Activated CD8-positive, alpha-beta T cell treated with anti-CD3 and anti-CD28 coated beads for 36 hours (primary cell): Measurements from ENCODE around the gene PGS1. TPM values are rescaled to one million over a fixed set of nuclear protein-coding genes. Genes with fewer than 3 reads are reported as not detected.

Experiments
- ATAC-seq: fragments of 200-7000 bp; cut with Tn5 transposase; one replicate; pipeline ENCODE4 v1.10.0; 2021; ENCODE audit warnings: mild to moderate bottlenecking, moderate library complexity
- CTCF ChIA-PET: fragments of 350-600 bp; sonication (Branson Sonifier 250); formaldehyde crosslinking; loops from one replicate; lab custom pipeline; 2021; ENCODE audit warnings: antibody characterized with exemption; lab: Charles Lee
- POLR2A ChIA-PET: fragments of 350-600 bp; sonication (Branson Sonifier 250); formaldehyde crosslinking; loops from one replicate; lab custom pipeline; 2021; ENCODE audit warnings: antibody characterized with exemption; lab: Charles Lee
- DNase-seq: peaks from one replicate; pipeline ENCODE4 v3.0.0-alpha.2; 2020
- H3K27ac Mint-ChIP-seq: one replicate; pipeline ENCODE4 v1.8.0; 2021; ENCODE audit warnings: mild to moderate bottlenecking, mixed read lengths
- H3K27me3 Mint-ChIP-seq: one replicate; pipeline ENCODE4 v1.8.0; 2021; ENCODE audit warnings: mixed read lengths
- H3K36me3 Mint-ChIP-seq: one replicate; pipeline ENCODE4 v1.8.0; 2021; ENCODE audit warnings: low read depth, mixed read lengths
- H3K4me1 Mint-ChIP-seq: one replicate; pipeline ENCODE4 v1.8.0; 2021; ENCODE audit warnings: low read depth, mixed read lengths
- H3K4me3 Mint-ChIP-seq: one replicate; pipeline ENCODE4 v1.8.0; 2021; ENCODE audit warnings: mild to moderate bottlenecking, moderate library complexity, mixed read lengths
- H3K9me3 Mint-ChIP-seq: one replicate; pipeline ENCODE4 v1.8.0; 2021; ENCODE audit warnings: mixed read lengths
- intact Hi-C: fragments of 100-400 bp; cut with micrococcal nuclease; formaldehyde crosslinking; loops from one replicate; pipeline ENCODE4 v1.10.0; 2022
- total RNA-seq, 2 experiments: library from RNA; stranded (reverse); gene quantifications; one replicate each; pipeline ENCODE4 v1.2.3, GENCODE V29; 2021
- TF ChIP-seq, protein P1 (sequence below): fragments of 200-600 bp; IDR thresholded peaks from one replicate; pipeline ENCODE4 v1.8.0; 2022; ENCODE audit warnings: antibody characterized with exemption, mild to moderate bottlenecking

Gene PGS1
- total RNA-seq, 2 experiments from 2014 or later = 42.1 to 43.3 TPM

- POLR2A ChIA-PET = interaction anchor here (1.2 kb wide), 1 partner anchor 36 kb away, joined by 3 read pairs; no protein-coding TSS in a partner anchor
- Mint-ChIP-seq H3K4me3 (no peak overlapping the region), H3K4me1 (peaks cover 15% of the 10 kb centered on the region), H3K27me3 (peaks cover 14% of the 10 kb centered on the region), H3K27ac (no peak overlapping the region), H3K9me3 (no peaks in the 10 kb centered on the region), H3K36me3 (no peaks in the 10 kb centered on the region)
- CTCF ChIA-PET = no interaction called here
- DNase-seq = no peak
- TF ChIP-seq, protein P1, sequence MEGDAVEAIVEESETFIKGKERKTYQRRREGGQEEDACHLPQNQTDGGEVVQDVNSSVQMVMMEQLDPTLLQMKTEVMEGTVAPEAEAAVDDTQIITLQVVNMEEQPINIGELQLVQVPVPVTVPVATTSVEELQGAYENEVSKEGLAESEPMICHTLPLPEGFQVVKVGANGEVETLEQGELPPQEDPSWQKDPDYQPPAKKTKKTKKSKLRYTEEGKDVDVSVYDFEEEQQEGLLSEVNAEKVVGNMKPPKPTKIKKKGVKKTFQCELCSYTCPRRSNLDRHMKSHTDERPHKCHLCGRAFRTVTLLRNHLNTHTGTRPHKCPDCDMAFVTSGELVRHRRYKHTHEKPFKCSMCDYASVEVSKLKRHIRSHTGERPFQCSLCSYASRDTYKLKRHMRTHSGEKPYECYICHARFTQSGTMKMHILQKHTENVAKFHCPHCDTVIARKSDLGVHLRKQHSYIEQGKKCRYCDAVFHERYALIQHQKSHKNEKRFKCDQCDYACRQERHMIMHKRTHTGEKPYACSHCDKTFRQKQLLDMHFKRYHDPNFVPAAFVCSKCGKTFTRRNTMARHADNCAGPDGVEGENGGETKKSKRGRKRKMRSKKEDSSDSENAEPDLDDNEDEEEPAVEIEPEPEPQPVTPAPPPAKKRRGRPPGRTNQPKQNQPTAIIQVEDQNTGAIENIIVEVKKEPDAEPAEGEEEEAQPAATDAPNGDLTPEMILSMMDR = no peak
- intact Hi-C loops = no loop called here
- no peak for ATAC-seq
Measured at GRCh38 chr17:78367193-78367592, 11.3 kb upstream of the PGS1 start.

GRCh38 chr17:78368348-78368747 lies 10.1 kb upstream of the PGS1 start:
- ChIA-PET CTCF (interaction anchor here (1.1 to 1.3 kb wide), 2 partner anchors 9 to 54 kb away, joined by 3 to 5 read pairs; no protein-coding TSS in a partner anchor), POLR2A (interaction anchor here (0.7 to 1.2 kb wide), 2 partner anchors 35 to 46 kb away, joined by 3 read pairs; no protein-coding TSS in a partner anchor)
- Mint-ChIP-seq H3K36me3 (no peaks in the 10 kb centered on the region), H3K9me3 (no peaks in the 10 kb centered on the region), H3K4me1 (peaks cover 15% of the 10 kb centered on the region), H3K27me3 (peaks cover 9% of the 10 kb centered on the region), H3K27ac (no peak overlapping the region), H3K4me3 (no peak overlapping the region)
- DNase-seq = no peak
- intact Hi-C loops = no loop called here
- TF ChIP-seq, protein P1 = no peak
- ATAC-seq = no peak

DNA sequence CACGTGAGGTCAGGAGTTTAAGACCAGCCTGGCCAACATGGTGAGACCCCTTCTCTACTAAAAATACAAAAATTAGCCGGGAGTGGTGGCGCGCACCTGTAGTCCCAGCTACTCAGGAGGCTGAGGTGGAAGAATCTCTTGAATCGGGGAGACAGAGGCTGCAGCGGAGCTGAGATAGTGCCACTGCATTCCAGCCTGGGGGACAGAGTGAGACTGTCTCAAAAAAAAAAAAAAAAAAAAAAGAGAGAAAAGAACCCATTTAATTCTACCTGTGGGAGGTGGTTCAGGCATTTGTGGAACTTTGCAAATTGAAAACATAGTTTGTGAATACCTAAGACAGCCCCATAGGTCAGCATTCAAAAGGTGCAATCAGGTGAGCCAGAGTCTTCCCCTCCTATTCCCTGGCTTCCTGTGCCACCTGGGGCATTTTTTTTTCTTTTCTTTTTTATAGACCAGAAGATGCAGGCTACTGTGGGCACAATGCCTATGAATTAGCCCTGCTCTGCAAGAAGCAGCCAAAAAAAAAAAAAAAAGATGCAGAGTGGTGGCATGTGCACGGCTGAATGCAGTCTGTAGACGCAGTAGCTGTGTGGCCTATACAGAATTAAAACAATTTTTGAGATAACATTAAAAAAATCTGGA lies 9.5 kb upstream of the PGS1 start:
- ATAC-seq (no peak), DNase-seq (no peak)
- Mint-ChIP-seq H3K27me3 (peaks cover 7% of the 10 kb centered on the region), H3K9me3 (no peaks in the 10 kb centered on the region), H3K27ac (no peak overlapping the region), H3K4me3 (no peak overlapping the region), H3K4me1 (peaks cover 15% of the 10 kb centered on the region), H3K36me3 (no peaks in the 10 kb centered on the region)
- CTCF ChIA-PET = interaction anchor here (1.3 to 1.9 kb wide), 2 partner anchors 8 to 53 kb away, joined by 5 to 12 read pairs; partner anchors contain the start of gene SOCS3
- intact Hi-C loops = no loop called here
- POLR2A ChIA-PET = interaction anchor here (1.2 to 1.4 kb wide), 2 partner anchors 9 to 46 kb away, joined by 3 to 6 read pairs; partner anchors contain the start of gene SOCS3
- TF ChIP-seq, protein P1 = no peak

GRCh38 chr17:78369791-78370381 lies 8.6 kb upstream of the PGS1 start:
- Mint-ChIP-seq H3K27me3 (peaks cover 2% of the 10 kb centered on the region), H3K27ac (no peak overlapping the region), H3K4me3 (no peak overlapping the region), H3K9me3 (no peaks in the 10 kb centered on the region), H3K4me1 (peaks cover 8% of the 10 kb centered on the region), H3K36me3 (no peaks in the 10 kb centered on the region)
- TF ChIP-seq, protein P1 = no peak
- DNase-seq (no peak), ATAC-seq (no peak)
- intact Hi-C loops = no loop called here
- POLR2A ChIA-PET = interaction anchor here (1.2 to 1.4 kb wide), 3 partner anchors 10 to 45 kb away, joined by 3 to 6 read pairs (median 3); partner anchors contain the start of gene SOCS3
- CTCF ChIA-PET = interaction anchor here (1.5 to 1.9 kb wide), 2 partner anchors 9 to 52 kb away, joined by 6 to 12 read pairs; partner anchors contain the start of gene SOCS3

DNA sequence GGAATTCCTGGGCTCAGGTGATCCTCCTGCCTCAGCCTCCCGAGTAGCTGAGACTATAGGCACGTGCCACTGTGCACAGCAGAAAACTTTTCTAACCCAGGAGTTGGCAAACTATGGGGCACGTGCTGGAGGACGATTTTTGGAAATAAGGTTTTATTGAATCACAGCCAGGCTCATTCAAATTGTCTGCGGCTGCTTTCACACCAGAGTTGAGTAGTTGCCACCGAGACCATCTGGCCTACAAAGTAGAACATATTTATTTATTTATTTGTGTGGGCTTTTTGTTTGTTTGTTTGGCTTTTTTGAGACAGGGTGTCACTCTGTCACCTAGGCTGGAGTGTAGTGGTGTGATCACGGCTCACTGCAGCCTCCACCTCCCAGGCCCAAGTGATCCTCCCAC lies 7.4 kb upstream of the PGS1 start:
- Mint-ChIP-seq H3K9me3 (no peaks in the 10 kb centered on the region), H3K4me1 (peaks cover 2% of the 10 kb centered on the region), H3K27me3 (peaks cover 2% of the 10 kb centered on the region), H3K36me3 (no peaks in the 10 kb centered on the region), H3K4me3 (no peak overlapping the region), H3K27ac (no peak overlapping the region)
- ChIA-PET POLR2A (interaction anchor here (1.2 kb wide), 1 partner anchor 14 kb away, joined by 3 read pairs; no protein-coding TSS in a partner anchor), CTCF (interaction anchor here (1.9 kb wide), 1 partner anchor 10 kb away, joined by 12 read pairs; the partner anchor contains the start of gene SOCS3)
- DNase-seq (no peak), ATAC-seq (no peak)
- TF ChIP-seq, protein P1 = no peak
- intact Hi-C loops = no loop called here
